Sigmoid colon (tissue), 7 donors: ENCODE measurements around the gene PPL. TPM values are rescaled to one million over a fixed set of nuclear protein-coding genes. Genes with fewer than 3 reads are reported as not detected.

Experiments
- DNase-seq: peaks from one replicate; pipeline ENCODE4 v3.0.0-alpha.2; 2019
- H3K27ac ChIP-seq, 4 donors: fragments of 200-600 bp; sonication (generic); one replicate each; pipeline ENCODE4 v1.5.1; 2016 to 2019; ENCODE audit warnings: mild to moderate bottlenecking in 1 of 4
- H3K27me3 ChIP-seq, 3 donors: fragments of 200-600 bp; sonication (generic); one replicate each; pipeline ENCODE4 v1.5.1; 2019; ENCODE audit warnings: mild to moderate bottlenecking in 1 of 3
- H3K36me3 ChIP-seq, 4 donors: fragments of 200-600 bp; sonication (generic); one replicate each; pipeline ENCODE4 v1.5.1; 2016 to 2019
- H3K4me1 ChIP-seq, 4 donors: fragments of 200-600 bp; sonication (generic); one replicate each; pipeline ENCODE4 v1.5.1; 2017 to 2019
- H3K4me3 ChIP-seq, 4 donors: fragments of 200-600 bp; sonication (generic); one replicate each; pipeline ENCODE4 v1.5.1; 2017 to 2019; ENCODE audit warnings: mild to moderate bottlenecking in 2 of 4, moderate library complexity in 1 of 4
- H3K9me3 ChIP-seq, 4 donors: fragments of 200-600 bp in 3 of 4; sonication (generic) in 3 of 4; one replicate each; pipeline versions ENCODE4 v1.5.1 to v1.6.1; 2013 to 2019
- CTCF ChIP-seq, 4 experiments: fragments of 450-650 bp in 3 of 4; fragments of 200-600 bp in 1 of 4; IDR thresholded peaks; one replicate each; pipeline ENCODE4 v1.5.1; 2016 to 2019; ENCODE audit warnings: antibody characterized with exemption in 4 of 4, mild to moderate bottlenecking in 3 of 4, moderate library complexity in 2 of 4
- EP300 ChIP-seq, 4 donors: sonication (generic); formaldehyde crosslinking; IDR thresholded peaks; one replicate each; pipeline ENCODE4 v1.6.1; 2017; ENCODE audit warnings: antibody characterized with exemption in 4 of 4
- POLR2A ChIP-seq, 2 donors: fragments of 450-650 bp; IDR thresholded peaks; one replicate each; pipeline ENCODE4 v1.6.1; 2016; ENCODE audit warnings: antibody characterized with exemption in 2 of 2, mild to moderate bottlenecking in 2 of 2, moderate library complexity in 2 of 2
- POLR2AphosphoS5 ChIP-seq, 4 donors: sonication (generic); formaldehyde crosslinking; IDR thresholded peaks; one replicate each; pipeline ENCODE4 v1.6.1; 2017; ENCODE audit warnings: antibody characterized with exemption in 4 of 4
- WGBS, 2 donors: extraction: QIAGEN DNeasy Blood & Tissue Kit; methylation state at CpG; one replicate each; pipeline ENCODE4 v1.1.7; 2013; 5-methylcytosine and 5-hydroxymethylcytosine counted together
- intact Hi-C: fragments of 100-400 bp; cut with DNase I; formaldehyde crosslinking; loops from one replicate; pipeline ENCODE4 v1.15.1; 2023
- polyA plus RNA-seq, 3 donors: library from polyadenylated mRNA; stranded (reverse); fragments of 200-250 nt; gene quantifications; one replicate each; pipeline ENCODE4 v1.2.3, GENCODE V29; 2013
- total RNA-seq, 4 donors: library from RNA; depleted of rRNA; stranded (reverse); fragments of >200 nt; gene quantifications; one replicate each; pipeline ENCODE4 v1.1.0, GENCODE V29; 2016
- donor health status: healthy with polysubstance abuse.
- donor health status: Bipolar disorder and iron deficiency.
- donor health status: healthy.

PPL gene
- total and polyA plus RNA-seq, 7 donors, result 4.6 to 42.9 (median 27.0) TPM

- Histone ChIP-seq H3K9me3 (peaks cover 0 to 2% (median 0%) of the 10 kb centered on the region in 4 donors), H3K36me3 (no peaks in the 10 kb centered on the region), H3K27me3 (no peaks in the 10 kb centered on the region), H3K4me1 (no peaks in the 10 kb centered on the region), H3K27ac (no peak overlapping the region), H3K4me3 (no peak overlapping the region)
- intact Hi-C loops, result no loop called here
- TF ChIP-seq POLR2AphosphoS5 (IDR thresholded peaks at IDR 0.05) (no peak), EP300 (IDR thresholded peaks at IDR 0.05) (no peak), CTCF (IDR thresholded peaks at IDR 0.05) (no peak), POLR2A (IDR thresholded peaks at IDR 0.05) (no peak)
- 93% methylated on average over 13 of the region's 13 CpGs for WGBS, 2 donors
- no peak for DNase-seq
These were observed 34.9 kb downstream of the PPL start for GRCh38 chr16:4902038-4902437.

- no peaks in the 10 kb centered on the region for H3K36me3 ChIP-seq
- 87 to 92% methylated on average over 11 of the region's 11 CpGs for WGBS, 2 donors
- intact Hi-C loops, result no loop called here
- H3K4me1 ChIP-seq, result no peaks in the 10 kb centered on the region
- no peak overlapping the region for H3K27ac ChIP-seq
- DNase-seq, result no peak
- no peaks in the 10 kb centered on the region for H3K27me3 ChIP-seq
- peaks cover 0 to 2% (median 0%) of the 10 kb centered on the region in 4 donors for H3K9me3 ChIP-seq
- no peak overlapping the region for H3K4me3 ChIP-seq
- TF ChIP-seq CTCF (IDR thresholded peaks at IDR 0.05) (no peak), POLR2A (IDR thresholded peaks at IDR 0.05) (no peak), POLR2AphosphoS5 (IDR thresholded peaks at IDR 0.05) (no peak), EP300 (IDR thresholded peaks at IDR 0.05) (no peak)
These were observed 36.2 kb downstream of the PPL start for GRCh38 chr16:4900750-4901149.

GRCh38 chr16:4900036-4900435 lies 36.9 kb downstream of the PPL start:
- WGBS, 2 donors, result 57 to 73% methylated on average over 8 of the region's 8 CpGs
- Histone ChIP-seq H3K4me3 (no peak overlapping the region), H3K27ac (no peak overlapping the region), H3K27me3 (no peaks in the 10 kb centered on the region), H3K9me3 (peaks cover 0 to 2% (median 0%) of the 10 kb centered on the region in 4 donors), H3K4me1 (no peaks in the 10 kb centered on the region), H3K36me3 (no peaks in the 10 kb centered on the region)
- no peak for TF ChIP-seq POLR2A (IDR thresholded peaks at IDR 0.05)
- no peak for TF ChIP-seq EP300 (IDR thresholded peaks at IDR 0.05)
- no peak for TF ChIP-seq CTCF (IDR thresholded peaks at IDR 0.05)
- TF ChIP-seq POLR2AphosphoS5 (IDR thresholded peaks at IDR 0.05), result no peak
- intact Hi-C loops, result no loop called here
- DNase-seq, result no peak

GRCh38 chr16:4899474-4899846 lies 37.5 kb downstream of the PPL start:
- no peak for DNase-seq
- Histone ChIP-seq H3K9me3 (peaks cover 0 to 2% (median 0%) of the 10 kb centered on the region in 4 donors), H3K4me3 (no peak overlapping the region), H3K27ac (no peak overlapping the region), H3K4me1 (no peaks in the 10 kb centered on the region), H3K36me3 (no peaks in the 10 kb centered on the region), H3K27me3 (no peaks in the 10 kb centered on the region)
- no peak for TF ChIP-seq POLR2A (IDR thresholded peaks at IDR 0.05)
- intact Hi-C loops, result no loop called here
- WGBS, 2 donors, result 83 to 85% methylated on average over 6 of the region's 6 CpGs

- 92 to 93% methylated on average over 28 of the region's 28 CpGs for WGBS, 2 donors
- Histone ChIP-seq H3K27ac (no peak overlapping the region), H3K9me3 (peaks cover 0 to 2% (median 0%) of the 10 kb centered on the region in 4 donors), H3K4me3 (no peak overlapping the region), H3K36me3 (no peaks in the 10 kb centered on the region), H3K27me3 (no peaks in the 10 kb centered on the region), H3K4me1 (no peaks in the 10 kb centered on the region)
- no peak for DNase-seq
- no peak for TF ChIP-seq CTCF (IDR thresholded peaks at IDR 0.05)
- no peak for TF ChIP-seq EP300 (IDR thresholded peaks at IDR 0.05)
- TF ChIP-seq POLR2A (IDR thresholded peaks at IDR 0.05), result no peak
- no peak for TF ChIP-seq POLR2AphosphoS5 (IDR thresholded peaks at IDR 0.05)
- intact Hi-C loops, result no loop called here
These were observed 38.0 kb downstream of the PPL start for GRCh38 chr16:4898811-4899473.
